Caco-2 (cell line): Measurements from ENCODE around the gene SAMD4B. TPM values are rescaled to one million over a fixed set of nuclear protein-coding genes. Genes with fewer than 3 reads are reported as not detected.

Experiments
- BruUV-seq: library from RNA; stranded (reverse); fragments of 400-500 nt; replicated peaks from 2 replicates; lab custom pipeline; 2021; lab: Mats Ljungman, UMichigan
- CTCF ChIA-PET: fragments of 300-600 bp; sonication (Branson Sonifier 250); formaldehyde crosslinking; loops from one replicate; lab custom pipeline; 2022; ENCODE audit warnings: antibody characterized with exemption; lab: Charles Lee
- POLR2A ChIA-PET: fragments of 300-600 bp; sonication (Branson Sonifier 250); formaldehyde crosslinking; loops from one replicate; lab custom pipeline; 2022; ENCODE audit warnings: antibody characterized with exemption; lab: Charles Lee
- DNase-seq, 2 experiments: peaks; one replicate each; pipeline versions ENCODE4 v3.0.0 to v3.0.0-alpha.2; 2020 to 2022
- H3K27me3 ChIP-seq: replicated peaks from 2 replicates; pipeline ENCODE4 v1.6.0; 2011; ENCODE audit warnings: low read length; ENCODE audit not compliant: control insufficient read depth, insufficient read depth
- H3K36me3 ChIP-seq: 2 replicates; pipeline ENCODE4 v1.5.1; 2011; ENCODE audit warnings: low read length; ENCODE audit not compliant: control insufficient read depth, insufficient read depth
- H3K4me1 ChIP-seq: fragments of 250-450 bp; sonication (Bioruptor Pico); 2 replicates; pipeline ENCODE4 v1.5.1; 2020; ENCODE audit warnings: mild to moderate bottlenecking
- H3K4me3 ChIP-seq: 2 replicates; pipeline ENCODE4 v1.5.1; 2011; ENCODE audit warnings: low read depth, mild to moderate bottlenecking, control low read depth, low read length
- H3K9me3 ChIP-seq: fragments of 250-450 bp; sonication (Bioruptor Pico); 2 replicates; pipeline ENCODE4 v1.5.1; 2020; ENCODE audit warnings: mild to moderate bottlenecking, moderate library complexity
- H3K27ac Mint-ChIP-seq: one replicate; pipeline ENCODE4 v1.8.0; 2022; ENCODE audit warnings: mixed read lengths; ENCODE audit not compliant: unreplicated experiment
- H3K27me3 Mint-ChIP-seq: one replicate; pipeline ENCODE4 v1.8.0; 2022; ENCODE audit warnings: mixed read lengths; ENCODE audit not compliant: insufficient read depth, unreplicated experiment
- H3K36me3 Mint-ChIP-seq: one replicate; pipeline ENCODE4 v1.8.0; 2022; ENCODE audit warnings: mild to moderate bottlenecking, mixed read lengths; ENCODE audit not compliant: insufficient read depth, unreplicated experiment
- H3K4me1 Mint-ChIP-seq: one replicate; pipeline ENCODE4 v1.8.0; 2022; ENCODE audit warnings: low read depth, mixed read lengths; ENCODE audit not compliant: unreplicated experiment
- H3K4me3 Mint-ChIP-seq: one replicate; pipeline ENCODE4 v1.8.0; 2022; ENCODE audit warnings: mild to moderate bottlenecking, moderate library complexity, mixed read lengths; ENCODE audit not compliant: unreplicated experiment
- H3K9me3 Mint-ChIP-seq: one replicate; pipeline ENCODE4 v1.8.0; 2022; ENCODE audit warnings: mixed read lengths; ENCODE audit not compliant: unreplicated experiment
- CTCF ChIP-seq, 2 experiments: fragments of 200-600 bp in 1 of 2; IDR thresholded peaks; 1 replicate in 1 of 2; 2 replicates in 1 of 2; pipeline versions ENCODE4 v1.5.1 to v1.8.0; 2011 to 2022; ENCODE audit warnings: antibody characterized with exemption in 1 of 2, control low read depth in 1 of 2, inconsistent platforms in 1 of 2, low read depth in 1 of 2, low read length in 1 of 2, mild to moderate bottlenecking in 1 of 2, moderate library complexity in 1 of 2; ENCODE audit not compliant: insufficient read depth in 1 of 2, severe bottlenecking in 1 of 2, unreplicated experiment in 1 of 2
- intact Hi-C: fragments of 100-400 bp; cut with micrococcal nuclease; formaldehyde crosslinking; loops from one replicate; pipeline ENCODE4 v1.10.0; 2022; ENCODE audit not compliant: unreplicated experiment
- total RNA-seq: library from RNA; stranded (reverse); gene quantifications from 2 replicates; pipeline ENCODE4 v1.2.3, GENCODE V29; 2022

Gene SAMD4B
- total RNA-seq, 1 experiment from 2014 or later: 132 TPM

- Mint-ChIP-seq H3K36me3 (peaks cover 73% of the 10 kb centered on the region), H3K9me3 (no peaks in the 10 kb centered on the region), H3K27ac (peak overlapping the region; percentile 28), H3K4me1 (no peaks in the 10 kb centered on the region), H3K27me3 (no peaks in the 10 kb centered on the region), H3K4me3 (no peak overlapping the region)
- intact Hi-C loops: no loop called here
- POLR2A ChIA-PET: no interaction called here
- Histone ChIP-seq H3K4me3 (no peak overlapping the region), H3K9me3 (no peaks in the 10 kb centered on the region), H3K36me3 (peaks cover 3% of the 10 kb centered on the region), H3K4me1 (no peaks in the 10 kb centered on the region), H3K27me3 (no peaks in the 10 kb centered on the region)
- CTCF ChIA-PET: no interaction called here
- no peak for DNase-seq
- TF ChIP-seq CTCF (IDR thresholded peaks at IDR 0.05; ENCODE audit: insufficient read depth in 1 of 2, low read depth in 1 of 2, low read length in 1 of 2, severe bottlenecking in 1 of 2, unreplicated experiment in 1 of 2): no peak
- no TSS peak for BruUV-seq
Measured at GRCh38 chr19:39356647-39357046, 14.4 kb downstream of the SAMD4B start.

- H3K4me1 ChIP-seq: no peaks in the 10 kb centered on the region
- DNase-seq: no peak
- BruUV-seq: no TSS peak
- no peak overlapping the region for H3K4me3 Mint-ChIP-seq
- H3K27ac Mint-ChIP-seq: no peak overlapping the region
- no peaks in the 10 kb centered on the region for H3K9me3 ChIP-seq
- H3K27me3 Mint-ChIP-seq: no peaks in the 10 kb centered on the region
- peaks cover 60% of the 10 kb centered on the region for H3K36me3 Mint-ChIP-seq
- TF ChIP-seq CTCF (IDR thresholded peaks at IDR 0.05; ENCODE audit: insufficient read depth in 1 of 2, low read depth in 1 of 2, low read length in 1 of 2, severe bottlenecking in 1 of 2, unreplicated experiment in 1 of 2): no peak
- ChIA-PET POLR2A (no interaction called here), CTCF (no interaction called here)
- H3K4me1 Mint-ChIP-seq: no peaks in the 10 kb centered on the region
- no peak overlapping the region for H3K4me3 ChIP-seq
- peaks cover 3% of the 10 kb centered on the region; the same call in 1 of the 2 replicates for H3K36me3 ChIP-seq
- no peaks in the 10 kb centered on the region for H3K9me3 Mint-ChIP-seq
- no peaks in the 10 kb centered on the region for H3K27me3 ChIP-seq
- intact Hi-C loops: no loop called here
Measured at GRCh38 chr19:39359026-39359425, 16.8 kb downstream of the SAMD4B start.

- no TSS peak for BruUV-seq
- DNase-seq: no peak
- CTCF ChIA-PET: no interaction called here
- intact Hi-C loops: no loop called here
- no peaks in the 10 kb centered on the region for H3K9me3 ChIP-seq
- H3K36me3 ChIP-seq: peaks cover 4% of the 10 kb centered on the region
- no peak overlapping the region for H3K4me3 ChIP-seq
- Mint-ChIP-seq H3K9me3 (no peaks in the 10 kb centered on the region), H3K36me3 (peaks cover 55% of the 10 kb centered on the region), H3K4me3 (no peak overlapping the region), H3K27me3 (no peaks in the 10 kb centered on the region), H3K27ac (no peak overlapping the region), H3K4me1 (no peaks in the 10 kb centered on the region)
- TF ChIP-seq CTCF (IDR thresholded peaks at IDR 0.05; ENCODE audit: insufficient read depth in 1 of 2, low read depth in 1 of 2, low read length in 1 of 2, severe bottlenecking in 1 of 2, unreplicated experiment in 1 of 2): no peak
- no peaks in the 10 kb centered on the region for H3K27me3 ChIP-seq
- H3K4me1 ChIP-seq: no peaks in the 10 kb centered on the region
- POLR2A ChIA-PET: no interaction called here
Measured at GRCh38 chr19:39360599-39360998, 18.4 kb downstream of the SAMD4B start.
